Measurements from ENCODE around the gene CREB3L2.
A peak's percentile ranks its signal among the peaks of the same experiment; 100 is the strongest.
"Not testable (repeated sequence)": the region's sequence is repeated elsewhere in the genome, so short reads cannot be mapped to it uniquely, and the experiment has no call there.

CREB3L2 gene

DNA sequence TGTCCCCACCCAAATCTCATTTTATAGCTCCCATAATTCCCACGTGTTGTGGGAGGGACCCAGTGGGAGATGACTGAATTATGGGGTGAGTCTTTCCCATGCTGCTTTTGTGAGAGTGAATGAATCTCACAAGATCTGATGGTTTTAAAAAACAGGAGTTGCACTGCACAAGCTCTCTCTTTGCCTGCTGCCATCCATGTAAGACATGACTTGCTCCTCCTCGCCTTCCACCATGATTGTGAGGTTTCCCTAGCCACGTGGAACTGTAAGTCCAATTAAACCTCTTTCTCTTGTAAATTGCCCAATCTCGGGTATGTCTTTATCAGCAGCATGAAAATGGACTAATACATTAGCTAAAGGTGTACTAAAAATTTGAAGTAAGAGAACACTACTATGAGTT lies 95.2 kb downstream of the CREB3L2 start:
- H3K36me3 Mint-ChIP-seq = peaks cover 26% of the 10 kb centered on the region
- not testable (repeated sequence) for H3K4me3 Mint-ChIP-seq, H3K4me1 Mint-ChIP-seq

DNA sequence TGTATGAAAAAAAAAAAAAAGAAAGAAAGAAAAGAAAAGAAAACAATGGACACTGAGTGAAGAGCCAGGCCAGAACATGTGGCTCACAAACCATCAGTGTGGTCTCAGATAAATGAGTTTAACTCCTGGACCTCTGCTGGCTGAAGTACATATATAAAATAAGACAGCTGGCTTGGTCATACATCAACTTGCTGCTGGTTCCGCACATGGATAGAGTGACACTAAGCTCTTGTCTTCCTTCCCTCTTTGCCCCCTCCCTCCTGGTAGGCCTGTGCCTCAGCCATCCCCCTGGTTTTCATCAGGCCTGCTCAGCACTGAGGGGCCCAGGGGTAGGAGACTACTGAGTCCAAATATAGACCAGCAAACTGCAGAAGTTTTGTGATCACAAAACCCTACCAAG lies 97.1 kb downstream of the CREB3L2 start:
- Mint-ChIP-seq H3K36me3 (peaks cover 24% of the 10 kb centered on the region), H3K27ac (peak overlapping the region; percentile 46), H3K27me3 (no peaks in the 10 kb centered on the region), H3K4me3 (no peak overlapping the region), H3K4me1 (peaks cover 4% of the 10 kb centered on the region), H3K9me3 (no peaks in the 10 kb centered on the region)

More for the DNA sequence above, 95.2 kb downstream of the CREB3L2 start:
- H3K27me3 Mint-ChIP-seq, H3K9me3 Mint-ChIP-seq: not testable (repeated sequence)
- peak overlapping the region; percentile 19 for H3K27ac Mint-ChIP-seq

DNA sequence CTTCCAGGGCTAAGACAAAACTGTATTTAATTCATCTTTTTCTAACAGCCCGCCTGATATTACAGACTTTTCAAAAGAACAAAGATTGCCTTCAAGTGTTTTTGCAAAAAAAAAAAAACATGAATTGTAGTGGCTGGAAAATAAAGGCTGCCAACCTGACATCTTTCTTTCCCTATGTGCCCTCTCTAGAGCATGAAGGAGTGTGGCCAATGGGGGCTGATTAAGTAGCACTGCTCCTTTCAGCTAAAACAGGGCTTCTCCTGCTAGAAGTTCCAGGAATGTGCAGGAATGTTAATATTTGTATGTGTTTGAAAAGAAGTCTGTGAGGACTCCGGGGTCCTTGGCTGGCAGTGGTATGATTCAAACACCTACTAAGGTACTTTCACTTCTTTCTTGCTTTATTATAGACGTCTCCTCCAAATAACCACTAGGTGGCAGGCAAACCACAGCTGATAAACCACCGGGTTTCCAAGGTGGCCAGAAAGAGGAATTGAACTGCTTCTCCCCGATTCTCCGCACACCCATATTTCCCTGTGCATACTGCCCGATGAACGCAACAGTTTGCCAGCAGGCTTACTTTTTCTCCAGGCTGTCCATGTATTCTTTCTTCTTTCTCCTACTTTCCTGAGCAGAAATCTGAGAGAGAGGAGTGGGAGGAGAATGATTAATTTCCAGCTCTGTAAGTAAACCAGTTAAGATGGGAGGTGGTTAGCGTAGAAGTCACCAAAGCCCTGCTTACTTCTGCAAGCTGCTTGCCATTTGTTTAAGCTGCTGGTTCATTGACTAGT lies 98.3 kb downstream of the CREB3L2 start:
- no peaks in the 10 kb centered on the region for H3K27me3 Mint-ChIP-seq
- H3K4me3 Mint-ChIP-seq = no peak overlapping the region
- H3K4me1 Mint-ChIP-seq = peaks cover 14% of the 10 kb centered on the region
- no peaks in the 10 kb centered on the region for H3K9me3 Mint-ChIP-seq
- peaks cover 24% of the 10 kb centered on the region for H3K36me3 Mint-ChIP-seq
- no peak overlapping the region for H3K27ac Mint-ChIP-seq

DNA sequence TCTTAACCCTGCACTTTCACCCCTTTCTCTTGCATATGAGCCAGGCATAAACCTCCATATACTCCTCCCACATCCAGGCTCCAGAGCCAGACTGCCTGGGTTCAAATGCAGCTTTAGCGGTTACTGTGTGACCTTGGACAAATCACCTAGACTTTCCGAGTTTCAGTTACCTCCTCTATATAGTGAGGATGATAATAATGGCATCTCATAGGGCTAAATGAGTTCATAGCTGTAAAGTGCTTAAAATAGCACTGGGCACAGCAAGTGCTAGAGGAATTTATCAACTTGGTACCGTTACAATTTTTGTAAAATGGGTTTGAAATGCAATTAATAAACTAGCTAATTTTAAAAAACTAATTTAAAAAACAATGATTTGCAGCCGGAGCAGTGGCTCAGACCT lies 101.7 kb downstream of the CREB3L2 start:
- Mint-ChIP-seq H3K4me1 (peaks cover 17% of the 10 kb centered on the region), H3K27me3 (no peaks in the 10 kb centered on the region), H3K27ac (no peak overlapping the region), H3K36me3 (peaks cover 12% of the 10 kb centered on the region), H3K9me3 (no peaks in the 10 kb centered on the region), H3K4me3 (no peak overlapping the region)

DNA sequence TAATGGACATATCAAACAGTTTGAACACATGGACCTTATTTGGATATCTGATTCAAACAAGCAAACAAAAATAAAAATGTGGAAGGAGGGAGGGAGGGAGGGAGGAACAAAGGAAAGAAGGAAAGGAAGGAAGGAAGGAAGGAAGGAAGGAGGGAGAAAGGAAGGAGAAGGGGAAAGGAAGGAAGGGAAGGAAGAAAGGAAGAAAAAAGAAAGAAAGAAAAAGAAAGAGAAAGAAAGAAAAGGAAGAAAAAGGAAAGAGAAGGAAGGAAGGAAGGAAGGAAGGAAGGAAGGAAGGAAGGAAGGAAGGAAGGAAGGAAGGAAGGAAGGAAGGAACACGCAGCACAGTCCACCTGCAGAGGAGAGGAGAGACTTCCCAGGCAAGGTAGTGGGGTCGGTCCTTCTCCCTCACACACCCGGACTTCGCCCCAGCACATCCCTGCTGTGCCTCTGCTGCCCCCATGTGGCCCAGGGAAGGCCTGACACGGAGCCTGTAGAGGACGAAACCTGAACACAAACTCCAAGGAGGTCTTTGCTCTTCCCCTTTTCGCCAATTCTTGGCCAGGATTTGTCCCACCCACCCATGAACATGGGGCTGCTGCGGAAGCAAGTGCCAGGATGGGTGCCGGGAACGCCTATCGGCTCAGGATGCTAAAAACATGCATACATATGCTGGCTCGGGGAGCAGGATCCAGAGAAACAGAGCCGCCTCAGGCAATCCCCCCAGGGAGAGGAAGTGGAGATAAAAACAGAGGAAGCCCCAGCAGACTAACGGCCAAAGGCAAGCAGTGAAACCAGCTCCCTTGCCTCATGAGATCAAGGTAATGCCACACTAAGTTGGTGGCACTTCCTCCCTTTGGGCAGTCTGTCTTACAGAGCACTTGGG lies 102.8 kb downstream of the CREB3L2 start:
- H3K9me3 Mint-ChIP-seq = no peaks in the 10 kb centered on the region
- peak overlapping the region; percentile 65 for H3K4me3 Mint-ChIP-seq
- peak overlapping the region; percentile 46 for H3K27ac Mint-ChIP-seq
- H3K27me3 Mint-ChIP-seq = no peaks in the 10 kb centered on the region
- peaks cover 17% of the 10 kb centered on the region for H3K4me1 Mint-ChIP-seq
- peaks cover 10% of the 10 kb centered on the region for H3K36me3 Mint-ChIP-seq

DNA sequence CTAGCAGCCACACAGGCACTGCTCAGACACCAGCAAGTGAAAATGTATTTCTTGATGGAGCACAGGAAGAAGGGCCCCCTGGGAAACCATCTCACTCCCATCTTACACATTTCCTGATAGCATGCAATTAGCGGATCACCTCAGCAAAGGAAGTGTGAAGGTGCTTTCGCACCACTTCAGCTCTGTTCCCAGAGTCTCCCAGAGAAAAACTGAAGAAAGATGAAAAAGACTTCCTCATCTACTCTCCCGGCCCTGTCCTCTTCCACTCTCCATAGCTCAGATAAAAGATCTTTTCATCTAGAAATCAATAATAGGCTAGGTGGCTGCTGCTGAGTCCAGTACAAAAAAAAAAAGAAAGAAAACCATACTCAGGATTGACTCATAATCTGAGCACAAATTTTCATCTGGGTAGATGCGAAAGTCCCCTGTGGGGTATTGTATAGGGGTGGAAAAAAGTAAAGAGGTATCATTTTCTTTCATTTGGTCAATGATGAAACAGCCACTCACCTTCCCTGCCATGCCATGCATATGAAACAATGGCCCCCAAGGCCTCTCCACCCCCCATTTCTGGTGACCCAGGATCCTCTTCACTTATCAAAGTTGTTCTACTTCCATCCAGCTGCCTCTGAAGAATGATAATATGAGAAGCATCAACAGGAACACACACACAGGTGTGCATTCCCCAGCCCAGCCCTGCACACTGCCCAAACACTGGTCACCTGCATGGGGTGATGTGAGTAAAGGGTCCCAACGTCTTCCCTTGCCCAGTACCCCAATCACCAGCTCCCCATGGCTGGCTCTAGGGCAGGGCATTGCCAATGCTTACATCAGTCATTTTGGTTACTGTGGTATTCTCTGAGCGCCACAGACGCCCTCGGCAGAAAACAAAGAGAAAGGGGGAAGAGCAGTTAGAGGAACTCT lies 106.3 kb downstream of the CREB3L2 start:
- peaks cover 15% of the 10 kb centered on the region for H3K36me3 Mint-ChIP-seq
- no peak overlapping the region for H3K27ac Mint-ChIP-seq
- H3K27me3 Mint-ChIP-seq = no peaks in the 10 kb centered on the region
- H3K4me1 Mint-ChIP-seq = peaks cover 12% of the 10 kb centered on the region
- H3K9me3 Mint-ChIP-seq = no peaks in the 10 kb centered on the region
- no peak overlapping the region for H3K4me3 Mint-ChIP-seq

DNA sequence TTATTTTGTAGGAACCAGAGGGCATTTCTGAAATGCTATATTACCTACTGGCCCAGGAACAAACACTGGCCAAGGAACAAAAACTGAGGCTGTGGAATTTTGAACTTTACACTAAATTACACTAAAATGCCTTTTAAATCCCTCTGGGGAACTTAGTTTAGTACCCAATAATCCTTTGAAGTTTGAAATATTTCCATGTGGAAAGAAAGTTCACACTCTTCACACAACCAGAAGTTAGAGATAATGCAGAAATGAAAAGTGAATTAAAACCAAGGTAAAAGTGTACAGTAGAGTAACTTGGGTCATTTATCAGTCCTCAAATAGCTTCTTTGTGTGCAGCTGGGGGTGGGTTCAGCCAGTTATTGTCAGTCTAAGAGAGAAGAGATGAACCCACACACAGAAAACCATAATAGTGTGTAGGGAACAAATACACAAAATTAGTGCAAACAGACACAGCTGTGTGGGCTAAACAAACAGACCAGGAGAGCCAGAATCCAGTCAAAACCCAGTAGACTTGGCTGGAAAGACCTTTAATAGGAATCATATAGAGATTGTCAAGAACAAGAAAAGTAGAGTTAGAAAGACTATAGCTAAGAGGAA lies 108.6 kb downstream of the CREB3L2 start:
- Mint-ChIP-seq H3K4me3 (no peak overlapping the region), H3K27ac (no peak overlapping the region), H3K9me3 (no peaks in the 10 kb centered on the region), H3K36me3 (peaks cover 15% of the 10 kb centered on the region), H3K27me3 (no peaks in the 10 kb centered on the region), H3K4me1 (no peaks in the 10 kb centered on the region)

DNA sequence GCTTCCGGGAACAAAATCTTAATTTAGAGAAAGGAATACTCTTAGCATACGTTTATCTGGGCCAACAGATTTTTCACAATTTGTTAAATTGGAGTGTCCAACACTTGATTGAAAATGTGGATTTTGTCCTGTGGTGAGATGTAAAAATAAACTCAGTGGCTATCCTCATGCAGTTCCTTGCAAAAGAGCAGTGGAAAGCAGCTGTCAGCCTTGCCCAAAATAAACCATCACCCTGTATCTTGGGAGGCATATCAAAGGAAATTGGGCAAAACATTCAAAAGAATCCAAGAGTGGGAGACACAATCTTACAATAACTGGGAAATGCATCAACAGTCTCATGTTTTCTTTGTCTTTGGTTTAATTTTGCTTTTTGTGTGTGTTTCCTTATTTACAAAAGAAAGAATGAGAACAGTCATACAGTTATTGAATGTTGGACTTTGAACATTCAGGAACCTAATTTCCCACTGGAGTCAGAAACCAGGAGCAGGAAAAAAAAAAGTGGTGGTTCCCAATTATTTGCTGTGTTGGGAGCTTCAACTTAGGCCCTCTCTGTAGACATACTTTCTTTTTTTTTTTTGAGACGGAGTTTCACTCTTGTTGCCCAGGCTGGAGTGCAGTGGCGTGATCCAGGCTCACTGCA lies 110.8 kb downstream of the CREB3L2 start:
- Mint-ChIP-seq H3K9me3 (no peaks in the 10 kb centered on the region), H3K27ac (no peak overlapping the region), H3K4me1 (no peaks in the 10 kb centered on the region), H3K4me3 (no peak overlapping the region), H3K27me3 (no peaks in the 10 kb centered on the region), H3K36me3 (peaks cover 16% of the 10 kb centered on the region)

DNA sequence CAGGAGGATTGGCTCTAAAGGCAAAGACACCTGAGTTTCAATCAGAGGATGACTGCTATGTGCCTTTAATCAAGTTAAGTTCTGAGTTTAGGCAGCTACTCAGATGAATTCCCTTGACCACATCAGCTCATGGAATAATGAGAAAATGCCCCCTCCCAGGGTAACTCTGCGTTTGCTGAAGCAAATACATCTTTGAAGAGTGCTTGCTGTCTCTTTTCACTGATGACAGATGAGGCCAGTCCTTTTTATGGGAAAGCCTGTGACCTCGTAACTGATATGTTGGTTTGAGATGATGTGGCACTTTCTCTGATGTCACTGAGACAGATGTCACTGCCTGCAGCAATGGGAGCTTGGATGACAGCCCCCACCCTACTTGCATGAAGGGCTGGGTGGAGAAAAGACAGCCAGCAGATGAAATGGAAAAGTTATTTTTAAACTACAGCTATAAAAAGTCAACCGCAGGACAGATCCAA lies 111.4 kb downstream of the CREB3L2 start:
- Mint-ChIP-seq H3K27me3 (no peaks in the 10 kb centered on the region), H3K4me3 (no peak overlapping the region), H3K36me3 (peaks cover 13% of the 10 kb centered on the region), H3K27ac (no peak overlapping the region), H3K4me1 (no peaks in the 10 kb centered on the region), H3K9me3 (no peaks in the 10 kb centered on the region)

DNA sequence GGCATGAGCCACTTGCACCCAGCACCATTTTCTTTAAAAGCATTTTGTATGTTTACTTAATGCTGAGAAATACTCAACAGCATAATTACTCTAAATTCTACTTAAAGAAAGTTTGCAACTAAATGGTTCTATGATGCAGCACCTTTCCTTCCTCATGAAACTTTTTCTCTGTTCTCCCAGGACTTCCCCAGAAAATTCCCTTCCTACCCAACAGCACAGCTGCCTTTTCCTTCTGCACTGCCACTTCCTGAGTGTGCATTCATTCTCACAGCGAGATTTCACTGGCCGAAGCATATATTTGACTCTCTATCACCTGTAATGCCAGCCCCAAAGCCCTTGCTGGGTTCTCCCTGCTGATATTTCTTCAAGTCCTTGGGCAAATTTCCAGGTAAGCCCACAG lies 113.6 kb downstream of the CREB3L2 start:
- no peaks in the 10 kb centered on the region for H3K4me1 Mint-ChIP-seq
- H3K4me3 Mint-ChIP-seq = no peak overlapping the region
- H3K36me3 Mint-ChIP-seq = peaks cover 14% of the 10 kb centered on the region
- no peaks in the 10 kb centered on the region for H3K9me3 Mint-ChIP-seq
- H3K27me3 Mint-ChIP-seq = no peaks in the 10 kb centered on the region
- H3K27ac Mint-ChIP-seq = no peak overlapping the region

DNA sequence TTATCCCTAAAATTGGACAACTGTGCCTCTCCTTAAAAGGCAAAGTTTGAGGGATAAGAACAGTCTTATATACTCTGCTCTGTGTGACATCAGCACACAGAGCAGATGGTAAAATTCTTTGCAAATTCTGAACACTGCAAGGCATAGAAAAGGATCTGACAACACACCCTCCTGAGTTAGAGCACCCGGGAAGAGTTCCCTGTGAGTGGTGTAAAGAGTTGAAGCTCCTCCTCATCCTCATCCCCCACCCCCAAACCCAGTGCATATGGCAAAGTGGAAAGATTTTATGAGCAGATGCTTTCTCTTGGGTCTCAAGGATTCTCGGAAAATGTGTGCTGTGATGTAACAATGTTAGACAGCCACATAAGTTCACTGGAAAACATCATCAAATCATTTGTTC lies 115.1 kb downstream of the CREB3L2 start:
- no peak overlapping the region for H3K27ac Mint-ChIP-seq
- H3K9me3 Mint-ChIP-seq = no peaks in the 10 kb centered on the region
- H3K4me3 Mint-ChIP-seq = no peak overlapping the region
- H3K4me1 Mint-ChIP-seq = no peaks in the 10 kb centered on the region
- H3K36me3 Mint-ChIP-seq = peaks cover 18% of the 10 kb centered on the region
- no peaks in the 10 kb centered on the region for H3K27me3 Mint-ChIP-seq

DNA sequence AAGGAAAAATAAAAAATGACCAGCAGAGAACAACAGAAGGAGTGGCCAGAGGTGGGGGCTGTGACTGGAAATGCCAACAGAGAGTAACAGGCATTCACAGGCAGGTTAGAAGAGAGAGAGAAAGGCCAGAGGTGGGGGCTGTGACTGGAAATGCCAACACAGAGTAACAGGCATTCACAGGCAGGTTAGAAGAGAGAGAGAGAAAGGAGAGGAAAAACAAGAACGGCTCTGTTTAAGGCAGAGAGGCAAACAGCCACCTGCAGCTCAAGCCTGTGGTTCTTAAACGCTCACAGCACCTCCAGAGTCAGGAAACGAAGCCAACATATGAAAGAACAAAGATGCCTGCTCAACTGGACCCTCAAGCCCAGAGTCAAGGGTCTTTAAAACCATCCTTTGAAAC lies 115.6 kb downstream of the CREB3L2 start:
- no peaks in the 10 kb centered on the region for H3K4me1 Mint-ChIP-seq
- H3K27me3 Mint-ChIP-seq = no peaks in the 10 kb centered on the region
- H3K4me3 Mint-ChIP-seq = no peak overlapping the region
- no peak overlapping the region for H3K27ac Mint-ChIP-seq
- H3K36me3 Mint-ChIP-seq = peaks cover 21% of the 10 kb centered on the region
- no peaks in the 10 kb centered on the region for H3K9me3 Mint-ChIP-seq

DNA sequence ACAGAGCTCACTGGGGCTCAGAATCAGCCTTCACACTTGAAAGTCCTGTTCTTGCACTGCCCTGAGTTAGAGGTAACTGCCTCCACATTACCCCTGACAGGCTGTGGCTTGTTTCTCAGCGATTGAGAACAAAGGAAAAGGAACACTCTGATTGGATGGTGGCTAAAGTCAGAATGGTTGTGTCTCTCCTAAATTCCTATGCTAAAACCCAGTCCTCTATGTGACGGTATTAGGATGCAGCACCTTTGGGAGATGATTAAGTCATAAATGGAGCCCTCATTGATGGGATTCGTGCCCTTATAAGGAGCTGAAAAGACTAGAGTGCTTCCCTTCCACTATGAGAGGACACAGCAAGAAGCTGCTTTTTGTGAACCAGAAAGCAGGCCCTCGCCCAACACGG lies 116.2 kb downstream of the CREB3L2 start:
- Mint-ChIP-seq H3K9me3 (no peaks in the 10 kb centered on the region), H3K4me1 (no peaks in the 10 kb centered on the region), H3K27me3 (no peaks in the 10 kb centered on the region), H3K4me3 (no peak overlapping the region), H3K36me3 (peaks cover 22% of the 10 kb centered on the region), H3K27ac (no peak overlapping the region)

DNA sequence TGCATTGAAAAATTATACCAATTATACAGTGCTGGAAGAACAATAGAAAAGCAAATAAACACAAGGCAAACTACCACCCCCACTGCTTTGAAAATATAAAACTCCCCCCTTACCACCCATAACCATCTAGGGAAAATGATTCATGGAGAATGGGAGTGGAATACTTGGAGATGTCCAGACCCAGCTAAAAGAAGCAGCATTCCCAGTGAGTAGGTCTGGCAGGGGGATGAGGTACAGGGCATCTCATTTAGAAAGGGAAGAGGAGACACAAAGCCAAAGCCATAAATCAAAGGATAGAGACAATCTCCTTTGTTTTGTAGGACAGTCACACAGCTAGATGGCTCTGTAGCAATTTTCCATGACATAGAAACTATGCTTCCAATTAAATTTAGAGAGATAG lies 119.1 kb downstream of the CREB3L2 start:
- peaks cover 34% of the 10 kb centered on the region for H3K36me3 Mint-ChIP-seq
- H3K4me3 Mint-ChIP-seq = no peak overlapping the region
- no peaks in the 10 kb centered on the region for H3K9me3 Mint-ChIP-seq
- H3K27ac Mint-ChIP-seq = no peak overlapping the region
- H3K27me3 Mint-ChIP-seq = no peaks in the 10 kb centered on the region
- H3K4me1 Mint-ChIP-seq = no peaks in the 10 kb centered on the region

DNA sequence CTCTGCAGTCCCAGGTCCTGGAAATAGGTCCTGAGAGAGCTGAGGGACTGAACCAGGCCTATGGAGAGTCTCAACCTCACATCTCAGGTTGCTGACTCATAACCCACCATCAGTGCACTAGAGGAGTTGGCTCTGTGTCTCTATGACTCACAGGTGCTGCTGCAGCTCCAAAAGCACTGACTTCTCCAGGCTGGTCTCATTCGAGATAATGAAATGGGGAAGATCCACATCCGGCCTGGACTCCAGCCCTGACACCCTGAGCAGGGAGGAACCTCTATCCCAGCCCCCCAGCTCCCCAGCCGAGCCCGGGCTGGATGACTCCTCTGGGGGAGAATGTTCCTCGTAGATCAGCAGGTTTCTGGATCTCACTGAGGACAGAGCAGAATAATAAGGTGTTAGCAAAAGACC lies 119.6 kb downstream of the CREB3L2 start:
- Mint-ChIP-seq H3K4me3 (no peak overlapping the region), H3K9me3 (no peaks in the 10 kb centered on the region), H3K27me3 (no peaks in the 10 kb centered on the region), H3K4me1 (no peaks in the 10 kb centered on the region), H3K27ac (no peak overlapping the region), H3K36me3 (peaks cover 34% of the 10 kb centered on the region)

Measured in activated naive CD4-positive, alpha-beta T cell treated with anti-CD3 and anti-CD28 coated beads, Interleukin-2, amount 50 U/mL, for 24 hours (primary cell).